Measurements from ENCODE around the gene ATP8B3. TPM values are rescaled to one million over a fixed set of nuclear protein-coding genes. Genes with fewer than 3 reads are reported as not detected.

The ATP8B3 gene
- total and polyA plus RNA-seq, 2 donors from 2014 or later: 0.24 to 3.6 TPM

DNA sequence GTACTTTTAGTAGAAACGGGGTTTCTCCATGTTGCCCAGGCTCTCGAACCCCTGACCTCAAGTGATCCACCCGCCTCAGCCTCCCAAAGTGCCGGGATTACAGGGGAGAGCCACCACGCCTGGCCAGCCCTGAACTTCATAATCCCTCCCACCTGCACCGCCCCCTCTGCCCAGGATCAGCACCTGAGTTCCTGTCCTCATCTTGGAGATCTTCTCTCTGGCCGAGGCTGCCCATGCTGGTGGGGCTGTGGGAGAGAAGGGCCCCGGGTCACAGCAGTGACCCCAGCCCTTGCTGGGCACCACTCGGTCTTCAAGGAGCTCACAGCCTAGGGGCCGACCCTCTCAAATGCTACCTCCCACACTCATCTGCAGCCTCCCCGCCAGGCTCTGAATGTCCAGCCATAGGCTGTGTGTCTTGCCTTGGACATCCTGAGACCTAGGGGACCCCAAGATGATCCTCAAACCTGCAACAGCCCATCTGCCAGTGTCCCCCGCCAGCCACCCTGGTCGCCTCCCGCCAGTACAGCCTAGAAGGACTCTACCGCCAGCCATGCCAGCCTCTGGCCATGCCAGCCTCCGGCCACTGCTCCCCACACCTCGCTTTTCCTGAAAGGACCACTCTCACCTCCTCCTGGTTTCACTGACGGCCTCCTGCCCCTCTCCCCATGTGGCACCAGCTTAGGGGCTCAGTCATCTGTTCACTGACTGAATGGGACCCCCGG, 1.5 kb downstream of the ATP8B3 start:
- FAIRE-seq: no peak
- no peak overlapping the region for H3K4me3 ChIP-seq (ENCODE audit: low read length in 3 of 3)
- H3K27ac ChIP-seq (ENCODE audit: low read depth in 2 of 2, low read length in 2 of 2): no peak overlapping the region
- H3K27me3 ChIP-seq (ENCODE audit: control insufficient read depth, insufficient read depth, low read length): no peaks in the 10 kb centered on the region
- DNase-seq: peak in 1 of 5 donors; percentile 44
- intact Hi-C loops (cut with DNase I): no loop called here
- no peak overlapping the region for H3K9ac ChIP-seq (ENCODE audit: low read length in 3 of 3)
- H3K9me3 ChIP-seq (ENCODE audit: control insufficient read depth in 2 of 3, insufficient read depth in 1 of 3, low read length in 3 of 3): no peaks in the 10 kb centered on the region
- H3K4me1 ChIP-seq (ENCODE audit: control insufficient read depth in 2 of 3, insufficient read depth in 2 of 3, low read depth in 1 of 3, low read length in 3 of 3): peaks cover 0 to 8% (median 0%) of the 10 kb centered on the region in 3 donors
- H3K36me3 ChIP-seq (ENCODE audit: control insufficient read depth in 2 of 3, insufficient read depth in 3 of 3, low read length in 3 of 3): no peaks in the 10 kb centered on the region
- TF ChIP-seq, protein P1, sequence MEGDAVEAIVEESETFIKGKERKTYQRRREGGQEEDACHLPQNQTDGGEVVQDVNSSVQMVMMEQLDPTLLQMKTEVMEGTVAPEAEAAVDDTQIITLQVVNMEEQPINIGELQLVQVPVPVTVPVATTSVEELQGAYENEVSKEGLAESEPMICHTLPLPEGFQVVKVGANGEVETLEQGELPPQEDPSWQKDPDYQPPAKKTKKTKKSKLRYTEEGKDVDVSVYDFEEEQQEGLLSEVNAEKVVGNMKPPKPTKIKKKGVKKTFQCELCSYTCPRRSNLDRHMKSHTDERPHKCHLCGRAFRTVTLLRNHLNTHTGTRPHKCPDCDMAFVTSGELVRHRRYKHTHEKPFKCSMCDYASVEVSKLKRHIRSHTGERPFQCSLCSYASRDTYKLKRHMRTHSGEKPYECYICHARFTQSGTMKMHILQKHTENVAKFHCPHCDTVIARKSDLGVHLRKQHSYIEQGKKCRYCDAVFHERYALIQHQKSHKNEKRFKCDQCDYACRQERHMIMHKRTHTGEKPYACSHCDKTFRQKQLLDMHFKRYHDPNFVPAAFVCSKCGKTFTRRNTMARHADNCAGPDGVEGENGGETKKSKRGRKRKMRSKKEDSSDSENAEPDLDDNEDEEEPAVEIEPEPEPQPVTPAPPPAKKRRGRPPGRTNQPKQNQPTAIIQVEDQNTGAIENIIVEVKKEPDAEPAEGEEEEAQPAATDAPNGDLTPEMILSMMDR (IDR thresholded peaks at IDR 0.05; ENCODE audit: borderline replicate concordance, extremely low read depth, insufficient read depth): no peak

DNA sequence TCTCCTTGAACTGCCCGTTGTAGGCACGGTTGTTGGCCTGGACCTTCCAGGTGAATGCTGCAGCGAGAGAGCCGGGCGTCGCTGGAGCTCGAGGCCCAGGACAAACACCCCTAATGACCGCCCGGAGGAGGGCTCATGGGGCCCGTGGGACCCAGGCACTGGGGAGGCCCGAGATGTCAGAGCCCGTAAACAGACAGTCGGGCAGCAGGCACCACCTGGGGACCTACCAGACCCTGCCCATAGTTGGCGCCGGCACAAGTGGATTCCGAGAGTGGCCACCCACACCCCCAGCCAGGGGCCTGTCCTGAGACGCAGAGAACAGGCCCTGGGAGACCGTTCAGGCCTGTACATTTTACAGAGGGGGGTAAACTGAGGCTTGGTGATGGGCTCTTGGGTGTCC, 2.4 kb downstream of the ATP8B3 start:
- H3K9ac ChIP-seq (ENCODE audit: low read length in 3 of 3): no peak overlapping the region
- H3K4me3 ChIP-seq (ENCODE audit: low read length in 3 of 3): no peak overlapping the region
- FAIRE-seq (no peak), DNase-seq (peak in 1 of 5 donors; percentile 51)
- no peaks in the 10 kb centered on the region for H3K9me3 ChIP-seq (ENCODE audit: control insufficient read depth in 2 of 3, insufficient read depth in 1 of 3, low read length in 3 of 3)
- H3K4me1 ChIP-seq (ENCODE audit: control insufficient read depth in 2 of 3, insufficient read depth in 2 of 3, low read depth in 1 of 3, low read length in 3 of 3): peaks cover 0 to 8% (median 0%) of the 10 kb centered on the region in 3 donors
- intact Hi-C loops (cut with DNase I): no loop called here
- H3K36me3 ChIP-seq (ENCODE audit: control insufficient read depth in 2 of 3, insufficient read depth in 3 of 3, low read length in 3 of 3): no peaks in the 10 kb centered on the region
- H3K27me3 ChIP-seq (ENCODE audit: control insufficient read depth, insufficient read depth, low read length): no peaks in the 10 kb centered on the region
- TF ChIP-seq, protein P1 (IDR thresholded peaks at IDR 0.05; ENCODE audit: borderline replicate concordance, extremely low read depth, insufficient read depth): no peak
- H3K27ac ChIP-seq (ENCODE audit: low read depth in 2 of 2, low read length in 2 of 2): no peak overlapping the region

DNA sequence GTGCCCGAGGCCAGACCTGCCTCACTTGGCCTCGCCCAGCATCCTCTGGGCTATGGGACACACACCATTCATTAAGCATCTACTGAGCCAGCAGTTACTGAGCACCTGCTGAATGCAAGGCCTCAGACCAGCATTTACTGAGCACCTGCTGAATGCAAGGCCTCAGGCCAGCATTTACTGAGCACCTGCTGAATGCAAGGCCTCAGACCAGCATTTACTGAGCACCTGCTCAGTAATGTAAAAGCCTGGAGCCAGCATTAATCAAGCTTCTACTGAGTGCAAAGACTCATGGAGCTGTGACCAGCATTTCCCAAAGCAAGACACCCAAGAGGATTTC, 3.7 kb downstream of the ATP8B3 start:
- no peak overlapping the region for H3K27ac ChIP-seq (ENCODE audit: low read depth in 2 of 2, low read length in 2 of 2)
- H3K4me3 ChIP-seq (ENCODE audit: low read length in 3 of 3): no peak overlapping the region
- no peaks in the 10 kb centered on the region for H3K27me3 ChIP-seq (ENCODE audit: control insufficient read depth, insufficient read depth, low read length)
- intact Hi-C loops (cut with DNase I): no loop called here
- TF ChIP-seq, protein P1 (IDR thresholded peaks at IDR 0.05; ENCODE audit: borderline replicate concordance, extremely low read depth, insufficient read depth): no peak
- no peaks in the 10 kb centered on the region for H3K9me3 ChIP-seq (ENCODE audit: control insufficient read depth in 2 of 3, insufficient read depth in 1 of 3, low read length in 3 of 3)
- H3K36me3 ChIP-seq (ENCODE audit: control insufficient read depth in 2 of 3, insufficient read depth in 3 of 3, low read length in 3 of 3): no peaks in the 10 kb centered on the region
- H3K9ac ChIP-seq (ENCODE audit: low read length in 3 of 3): no peak overlapping the region
- no peak for FAIRE-seq
- no peak for DNase-seq
- H3K4me1 ChIP-seq (ENCODE audit: control insufficient read depth in 2 of 3, insufficient read depth in 2 of 3, low read depth in 1 of 3, low read length in 3 of 3): peaks cover 0 to 7% (median 0%) of the 10 kb centered on the region in 3 donors
